NCI-H748 treated with DMSO at 0.1 percent for 48 hours (cell line): Measurements from ENCODE around the gene SEZ6.
A peak's percentile ranks its signal among the peaks of the same experiment; 100 is the strongest.

Experiments
- DNase-seq: peaks from one replicate; lab custom pipeline; 2025; lab: John Stamatoyannopoulos, UW

Gene SEZ6

DNA sequence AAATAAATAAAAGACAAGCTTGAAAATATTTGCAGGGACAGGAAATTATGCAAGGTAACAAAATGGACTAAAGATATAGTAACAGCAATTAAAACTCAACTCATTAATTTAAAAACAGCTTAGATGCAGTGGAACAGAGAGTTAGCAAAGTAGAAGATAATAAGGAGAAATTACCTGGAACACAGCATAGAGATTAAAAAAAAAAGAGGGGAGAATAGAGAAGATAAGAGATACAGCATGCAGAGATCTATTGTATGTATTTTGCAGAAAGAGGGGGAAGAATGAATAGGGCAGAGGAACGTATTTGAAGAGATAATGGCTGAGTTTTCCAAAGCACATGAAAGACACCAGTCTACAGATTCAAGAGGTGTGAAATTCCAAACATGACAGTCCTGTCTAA, 28.7 kb upstream of the SEZ6 start:
- DNase-seq, result no peak

DNA sequence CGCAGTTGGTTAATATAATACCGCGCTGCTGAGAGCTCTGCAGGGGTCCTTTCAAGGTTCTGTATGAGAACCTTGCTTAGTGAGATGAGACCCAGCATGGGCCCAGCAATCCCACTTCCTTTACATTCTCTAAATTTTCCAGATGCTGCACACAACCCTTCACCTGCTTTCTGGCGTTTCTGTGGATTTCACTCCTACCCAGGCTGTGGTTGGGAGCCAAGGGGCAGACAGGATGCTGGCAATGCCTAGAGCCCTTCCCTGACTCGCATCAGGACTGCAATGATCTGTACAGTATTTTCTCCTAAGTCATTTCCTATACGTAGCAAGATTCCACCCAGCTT, 27.0 kb upstream of the SEZ6 start:
- DNase-seq, result no peak

DNA sequence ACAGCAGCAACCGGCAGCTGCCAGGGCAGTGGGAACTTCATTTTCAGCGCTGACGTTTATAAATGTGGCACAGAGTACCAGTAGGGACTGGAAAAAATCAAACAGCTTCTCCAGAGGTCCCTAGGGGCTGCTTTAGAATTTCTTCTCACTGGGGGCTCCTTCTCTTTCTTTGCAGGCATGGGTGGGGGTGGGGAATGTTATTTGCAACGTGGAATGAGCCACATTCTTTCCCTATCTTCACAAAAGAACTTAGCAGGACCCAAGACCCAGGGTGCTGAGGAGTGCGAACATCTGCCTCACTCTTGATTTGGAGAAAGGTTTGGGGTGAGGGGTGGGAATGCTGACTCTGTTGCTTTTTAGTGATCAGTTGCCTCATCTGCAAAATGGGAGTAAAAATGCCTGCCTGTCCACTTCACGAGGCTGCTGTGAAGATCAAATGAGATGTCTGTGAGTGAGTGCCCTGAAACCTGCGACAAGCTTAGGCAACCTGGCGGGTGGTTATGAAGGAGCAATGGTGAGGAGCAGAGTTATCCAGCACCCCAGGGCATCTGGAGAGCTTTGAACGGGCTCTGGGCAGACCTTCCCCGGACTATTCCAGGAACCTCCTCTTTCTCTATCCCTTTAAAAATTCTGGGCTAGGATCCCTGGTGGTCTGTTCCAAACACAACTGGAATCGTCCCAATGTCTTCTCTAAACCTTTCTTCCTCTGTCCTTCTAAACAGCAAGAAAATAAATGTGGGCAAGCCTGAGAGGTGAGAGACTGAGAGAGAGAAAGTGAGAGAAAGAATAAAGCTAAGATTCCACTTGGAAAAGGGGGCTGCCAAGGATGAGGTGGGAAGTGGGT, 26.4 kb upstream of the SEZ6 start:
- DNase-seq, result no peak

DNA sequence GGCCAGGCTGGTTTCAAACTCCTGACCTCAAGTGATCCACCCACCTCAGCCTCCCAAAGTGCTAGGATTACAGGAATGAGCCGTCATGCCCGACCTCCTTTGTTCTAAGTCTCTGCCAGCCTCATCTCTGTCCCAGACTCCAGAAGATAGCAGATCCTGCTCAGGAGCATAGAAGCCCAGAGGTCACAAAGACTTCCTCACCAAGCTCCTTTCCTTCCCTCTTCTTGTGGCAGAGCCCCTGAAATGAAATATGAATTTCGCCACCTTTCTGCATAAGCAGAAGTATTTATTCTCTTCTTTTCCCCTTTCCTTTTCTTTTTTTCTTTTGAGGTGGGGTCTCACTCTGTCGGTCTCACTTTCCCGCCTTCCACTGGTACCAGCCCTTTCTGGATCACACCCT, 25.7 kb upstream of the SEZ6 start:
- DNase-seq, result no peak

DNA sequence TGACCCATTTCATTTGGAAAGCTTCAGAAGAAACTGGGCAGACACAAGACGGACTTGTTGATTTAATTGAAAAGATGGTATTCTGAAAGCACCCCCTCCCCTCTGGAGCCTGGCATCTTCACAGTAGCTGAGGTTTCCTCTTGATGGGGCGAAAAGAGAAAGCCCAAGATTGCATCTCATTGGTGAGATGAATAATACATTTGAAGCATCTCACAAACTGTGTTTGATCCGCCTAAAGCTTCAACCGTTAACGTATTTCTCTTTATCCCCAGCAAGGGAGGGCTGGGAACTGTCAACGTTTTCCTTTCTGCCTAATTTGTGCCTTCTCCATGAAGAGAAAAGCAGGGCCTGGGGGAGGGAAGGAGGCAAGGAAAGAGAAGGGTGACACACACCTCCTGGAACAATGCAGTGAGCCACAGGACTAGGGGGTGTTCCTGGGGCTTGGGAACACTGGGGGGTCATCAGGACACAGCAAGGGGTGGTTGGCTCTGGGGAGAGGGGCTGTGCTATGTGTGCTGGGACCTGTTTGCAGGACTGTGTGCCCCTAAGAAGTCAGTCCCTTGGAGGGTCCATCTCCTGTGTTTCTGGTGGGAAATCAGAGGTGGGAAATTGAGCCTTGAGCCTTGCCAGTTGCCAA, 18.6 kb upstream of the SEZ6 start:
- DNase-seq, result no peak

DNA sequence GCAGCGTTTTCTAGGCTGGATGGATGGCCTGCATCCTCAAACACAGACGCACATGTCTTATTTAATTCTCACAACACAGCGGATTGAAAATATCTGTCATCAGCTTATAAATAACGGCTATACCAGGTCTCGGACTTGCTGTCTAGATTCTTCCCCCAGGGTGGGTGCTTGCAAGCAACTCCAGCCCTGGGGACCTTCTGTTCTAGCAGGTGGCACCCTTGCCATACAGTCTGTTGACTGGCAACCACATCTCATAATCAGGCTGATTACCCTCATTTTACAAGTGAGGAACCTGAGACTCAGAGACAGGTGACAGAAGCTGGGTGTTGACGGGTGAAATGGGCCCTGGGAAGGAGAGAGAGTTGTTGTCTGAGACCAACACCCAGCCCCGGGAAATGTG, 16.2 kb upstream of the SEZ6 start:
- DNase-seq, result no peak

DNA sequence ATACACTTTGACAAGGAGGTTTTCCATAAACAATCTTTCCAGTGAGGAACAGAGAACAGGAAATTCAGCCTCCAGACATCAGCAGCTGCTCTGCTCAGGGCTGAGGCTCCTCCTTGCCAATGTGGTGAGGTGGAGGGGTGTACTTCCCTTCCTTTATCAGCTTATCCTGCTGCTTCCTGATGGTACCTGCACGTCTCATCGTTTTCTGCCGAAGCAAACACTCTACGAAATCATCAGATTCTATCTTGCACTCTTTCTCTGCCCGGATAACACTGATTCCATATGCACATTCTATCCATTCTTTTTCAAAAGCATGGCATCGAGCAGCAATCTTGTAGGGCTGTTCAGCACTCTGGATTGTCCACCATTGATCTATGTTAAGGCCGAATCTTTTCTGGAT, 15.4 kb upstream of the SEZ6 start:
- no peak for DNase-seq

DNA sequence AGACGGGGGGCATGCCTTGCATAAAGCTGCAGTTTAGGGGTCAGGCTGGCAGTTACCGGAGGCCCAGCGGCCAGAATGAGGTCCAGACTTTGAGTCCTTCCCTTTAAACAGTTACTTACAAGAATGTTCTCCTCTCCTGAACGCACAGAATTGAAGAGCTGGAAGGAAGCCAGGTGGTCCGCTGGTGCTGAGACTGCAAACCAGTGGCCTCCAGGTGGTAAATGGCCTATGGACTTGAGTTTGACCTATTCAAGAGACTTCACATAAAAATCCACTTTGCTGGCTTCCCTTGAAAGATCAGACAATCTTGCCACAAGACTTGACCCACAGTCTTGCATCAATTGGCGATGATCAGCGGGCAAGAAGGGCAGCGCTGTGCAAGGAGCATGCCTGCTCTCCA, 14.7 kb upstream of the SEZ6 start:
- no peak for DNase-seq

DNA sequence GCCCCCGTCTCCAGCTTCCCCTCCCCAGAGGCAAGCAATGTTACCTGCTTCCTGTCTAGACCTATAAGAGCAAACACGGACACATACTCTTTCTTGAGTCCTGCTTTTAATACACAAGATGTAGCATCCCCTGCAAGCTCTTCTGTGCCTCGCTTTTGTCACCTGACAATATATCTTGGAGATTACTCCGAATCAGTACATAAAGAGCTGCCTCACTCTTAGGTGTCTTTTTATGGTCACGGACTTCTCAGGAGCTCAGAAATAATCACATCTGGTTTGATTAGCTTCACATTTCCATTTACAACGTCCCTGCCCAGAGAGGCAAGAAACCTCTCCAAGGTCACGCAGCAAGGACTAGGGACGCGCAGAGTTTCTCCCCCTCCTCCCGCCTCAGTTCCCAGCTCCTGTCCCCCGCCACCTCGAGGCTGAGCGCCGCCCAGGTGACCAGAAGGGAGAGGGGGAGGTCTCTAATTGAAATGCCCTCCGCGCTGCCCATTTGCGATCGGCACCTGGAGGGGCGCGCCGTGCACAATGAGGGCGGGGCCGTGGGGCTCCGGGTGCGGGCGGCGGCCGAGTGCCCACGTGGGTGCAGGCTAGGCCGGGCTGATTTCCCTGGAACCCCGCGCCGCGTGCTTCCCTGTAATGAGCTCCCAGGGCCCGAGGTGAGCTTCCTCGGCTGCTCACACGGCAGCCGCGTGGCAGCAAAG, 13.8 kb upstream of the SEZ6 start:
- DNase-seq, result peak; percentile 20

DNA sequence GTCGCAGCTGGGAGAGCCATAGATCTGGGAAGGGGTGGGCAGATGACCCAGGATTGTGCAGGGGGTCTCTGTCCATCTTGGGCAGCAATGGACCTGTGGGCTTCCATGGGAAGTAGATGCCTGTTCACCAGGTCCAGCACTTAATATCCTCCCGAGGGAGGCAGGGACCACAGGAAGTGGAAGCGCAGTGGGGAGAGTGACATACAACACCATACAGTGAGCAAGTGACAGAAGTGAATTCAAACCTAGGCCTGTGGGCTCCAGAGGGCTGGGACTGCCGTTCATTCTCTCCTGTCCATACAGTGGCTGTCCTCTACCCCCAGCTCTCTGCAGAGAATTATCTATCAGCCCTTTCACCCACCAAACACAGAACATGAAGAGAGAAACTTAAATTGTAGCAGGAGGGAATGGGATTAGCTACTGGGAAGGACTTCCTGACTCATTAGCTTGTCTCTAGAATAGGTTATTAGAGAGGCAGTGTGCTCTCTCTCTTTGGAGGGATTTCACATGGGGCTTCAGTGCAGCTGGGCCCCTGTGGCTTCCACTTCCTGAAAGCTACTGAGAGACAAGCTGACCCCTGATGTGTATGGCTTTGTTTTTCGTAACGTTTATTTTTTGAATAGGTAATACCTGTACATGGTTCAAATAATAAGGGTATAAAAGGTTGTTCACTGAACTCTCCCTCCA, 13.1 kb upstream of the SEZ6 start:
- peak; percentile 15 for DNase-seq

DNA sequence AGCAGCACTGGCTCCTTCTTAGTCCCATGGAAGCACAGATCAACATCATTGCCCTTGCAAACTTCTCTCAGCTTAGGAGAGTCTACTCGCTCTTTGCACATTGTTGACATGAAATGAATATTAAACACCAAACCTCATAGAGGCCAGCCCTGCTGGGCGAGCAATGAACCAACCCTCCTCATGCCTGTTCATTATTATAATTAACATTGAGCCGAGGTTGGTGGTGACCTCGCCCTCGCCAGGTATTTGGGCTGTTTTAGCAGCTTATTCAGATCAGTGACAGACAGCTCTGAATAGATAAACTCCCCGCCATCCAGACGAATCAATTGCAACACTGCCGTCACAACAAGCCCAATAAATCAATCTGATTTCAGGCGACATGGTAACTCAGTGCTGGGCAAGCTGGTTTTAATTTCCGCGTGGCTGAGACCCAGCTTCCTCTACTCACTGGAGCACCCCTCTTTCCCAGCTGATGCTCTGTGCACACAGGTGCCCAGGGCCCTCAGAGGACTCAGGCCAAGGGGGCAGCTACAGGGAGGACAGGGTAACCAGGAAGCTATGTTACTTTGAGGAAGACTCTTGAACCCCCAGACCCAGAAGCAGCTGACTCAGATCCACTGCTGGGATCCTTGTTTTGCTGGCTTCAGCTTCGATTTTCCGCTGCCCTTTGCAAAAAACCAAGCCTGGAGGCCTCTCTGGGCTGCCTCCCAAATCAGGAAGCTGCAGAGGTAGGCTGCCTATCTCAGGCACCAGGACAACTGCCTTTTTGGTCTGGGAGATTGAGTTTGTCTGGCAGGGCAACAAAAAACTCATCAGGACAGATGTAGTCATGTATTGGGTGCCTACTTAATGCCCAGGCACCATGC, 10.7 kb upstream of the SEZ6 start:
- no peak for DNase-seq

DNA sequence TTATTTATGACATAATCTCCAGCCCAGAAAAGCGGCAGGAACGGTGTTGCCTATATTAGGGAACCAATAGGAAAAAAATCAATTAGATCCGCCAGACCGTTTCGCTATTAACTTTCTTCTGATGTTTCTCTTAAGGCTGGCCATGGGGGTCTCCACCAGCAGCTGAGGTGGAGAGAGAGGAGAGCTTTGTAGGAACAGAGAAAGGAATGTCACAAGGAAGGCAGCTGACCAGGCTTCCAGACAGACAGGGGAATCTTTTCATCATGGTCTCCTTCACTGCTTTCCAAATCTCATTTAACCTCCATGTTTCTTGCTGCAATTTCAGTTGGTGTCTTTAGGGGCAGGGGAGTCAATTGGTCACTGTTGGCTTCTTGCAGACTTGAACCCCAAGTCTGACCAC, 8.9 kb upstream of the SEZ6 start:
- DNase-seq, result no peak

DNA sequence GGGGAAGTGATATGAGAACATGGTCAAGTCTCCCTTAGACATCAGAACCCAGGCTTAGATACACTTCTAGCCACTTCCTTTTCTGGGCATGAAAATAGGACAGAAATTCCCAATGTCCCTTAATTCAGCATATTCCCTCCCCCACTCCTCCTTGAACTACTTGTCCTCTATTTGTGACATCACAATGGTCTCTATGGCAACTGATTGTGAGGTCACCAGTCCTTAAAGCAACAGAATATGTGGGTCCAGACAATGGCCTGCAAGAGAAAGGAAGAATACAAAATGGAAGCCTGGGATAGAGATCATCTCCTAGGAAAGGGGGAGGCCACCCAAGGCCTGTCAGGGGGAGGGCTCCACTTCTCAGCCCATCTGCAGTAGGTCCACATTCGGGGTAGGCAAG, 6.7 kb upstream of the SEZ6 start:
- no peak for DNase-seq

DNA sequence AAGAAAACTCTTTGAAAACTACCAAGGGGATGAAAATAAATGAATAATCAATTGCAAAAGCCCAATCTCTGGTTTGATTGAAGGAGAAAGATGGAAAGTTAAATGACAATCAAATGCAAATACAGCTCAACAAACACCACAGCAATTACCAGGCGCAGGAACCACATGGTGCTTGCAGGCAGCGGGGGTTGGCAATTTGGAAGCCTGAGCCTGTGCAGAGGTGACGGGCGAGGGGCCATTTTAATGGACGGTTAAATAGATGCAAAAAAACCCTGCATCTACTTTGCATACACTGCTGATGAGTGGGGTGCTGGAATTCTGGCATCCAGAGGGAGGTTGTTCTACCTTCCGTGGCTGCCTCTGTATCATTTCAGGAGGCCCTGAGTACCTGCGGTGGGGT, 4.8 kb upstream of the SEZ6 start:
- no peak for DNase-seq

DNA sequence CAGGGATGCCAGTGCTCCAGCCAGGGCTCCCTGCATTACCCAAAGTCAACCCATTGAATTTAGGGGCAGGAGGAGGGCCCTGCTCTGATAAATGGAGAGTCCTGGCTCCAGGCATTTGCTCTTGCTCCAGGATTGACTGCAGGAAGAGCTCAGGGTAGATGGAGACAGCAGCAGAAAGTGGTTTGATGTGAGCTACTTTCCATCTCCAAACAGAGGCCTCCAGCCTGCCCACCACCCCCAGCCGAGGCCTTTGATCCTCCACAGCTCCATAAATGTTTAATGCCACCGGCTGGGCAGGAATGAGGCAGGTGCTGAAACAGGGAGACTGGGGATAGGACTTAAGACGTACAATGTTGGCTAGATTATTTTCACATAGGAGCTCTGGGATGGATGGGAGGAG, 4.3 kb upstream of the SEZ6 start:
- no peak for DNase-seq

DNA sequence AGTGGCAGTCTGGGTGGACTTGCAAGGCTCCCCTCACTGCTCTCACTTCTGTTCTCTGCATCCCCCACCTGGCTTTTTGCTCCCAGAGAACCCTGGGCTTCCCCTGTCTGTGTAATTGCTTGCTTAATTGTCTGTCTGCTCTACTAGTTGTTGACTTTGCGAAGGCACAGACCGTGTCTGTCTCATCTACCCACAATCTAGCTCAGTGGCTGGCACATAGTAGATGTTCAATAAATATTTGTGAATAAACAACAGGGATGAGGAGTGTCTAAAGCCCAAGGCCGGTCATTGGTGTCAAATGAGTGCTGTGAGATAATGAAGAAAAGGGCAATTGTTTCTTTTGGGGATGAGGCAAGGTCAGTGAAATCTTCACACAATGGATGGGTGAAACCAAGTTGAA, 2.8 kb upstream of the SEZ6 start:
- DNase-seq, result no peak

DNA sequence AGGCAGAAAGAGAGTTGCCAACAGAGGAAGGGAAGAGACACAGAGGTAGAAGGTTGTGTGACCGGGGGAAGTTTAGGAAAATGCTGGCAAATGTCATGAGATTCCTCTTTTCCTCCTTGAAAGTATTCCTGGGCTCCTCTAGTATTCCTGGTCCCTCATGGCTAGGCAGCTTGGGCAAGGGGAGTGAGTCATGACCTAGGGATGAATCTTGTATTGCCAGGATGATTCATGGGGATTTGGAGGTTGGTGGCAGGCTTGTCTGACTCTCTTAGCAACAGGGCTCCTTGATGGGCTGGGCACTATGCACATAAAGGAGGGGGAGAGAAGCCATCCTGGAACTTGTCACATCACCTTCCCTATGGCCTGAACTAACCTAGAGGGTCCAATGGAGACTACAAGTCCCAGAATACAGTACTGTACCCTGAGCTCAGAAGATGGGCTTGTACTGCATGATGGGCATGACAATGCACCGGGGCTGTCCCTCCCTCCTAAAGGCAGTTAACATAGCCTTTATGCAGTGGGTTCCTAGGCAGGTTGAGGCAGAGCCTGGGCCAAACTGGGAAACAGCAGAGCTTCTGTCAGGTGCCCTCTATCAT, 2.1 kb upstream of the SEZ6 start:
- no peak for DNase-seq

DNA sequence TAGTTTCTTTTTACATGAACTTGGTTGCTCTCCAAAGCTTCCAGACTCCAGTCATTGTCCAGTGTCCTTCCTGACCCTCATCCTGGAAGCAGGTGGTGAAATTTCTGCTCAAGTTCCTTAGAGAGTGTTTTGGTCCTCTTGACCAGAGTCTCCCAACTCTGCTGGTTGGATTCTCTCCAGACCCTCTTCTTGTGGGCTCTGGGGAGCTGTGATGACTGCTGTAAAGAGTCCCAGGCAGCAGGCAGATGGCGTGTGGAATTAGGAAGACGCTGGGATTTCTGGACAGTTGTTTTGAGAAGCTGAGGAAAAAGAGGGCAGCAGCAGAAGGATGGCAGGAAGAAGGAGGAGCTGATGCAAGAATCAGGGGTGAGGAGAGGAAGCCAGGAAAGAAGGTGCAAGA, 1.6 kb upstream of the SEZ6 start:
- no peak for DNase-seq

DNA sequence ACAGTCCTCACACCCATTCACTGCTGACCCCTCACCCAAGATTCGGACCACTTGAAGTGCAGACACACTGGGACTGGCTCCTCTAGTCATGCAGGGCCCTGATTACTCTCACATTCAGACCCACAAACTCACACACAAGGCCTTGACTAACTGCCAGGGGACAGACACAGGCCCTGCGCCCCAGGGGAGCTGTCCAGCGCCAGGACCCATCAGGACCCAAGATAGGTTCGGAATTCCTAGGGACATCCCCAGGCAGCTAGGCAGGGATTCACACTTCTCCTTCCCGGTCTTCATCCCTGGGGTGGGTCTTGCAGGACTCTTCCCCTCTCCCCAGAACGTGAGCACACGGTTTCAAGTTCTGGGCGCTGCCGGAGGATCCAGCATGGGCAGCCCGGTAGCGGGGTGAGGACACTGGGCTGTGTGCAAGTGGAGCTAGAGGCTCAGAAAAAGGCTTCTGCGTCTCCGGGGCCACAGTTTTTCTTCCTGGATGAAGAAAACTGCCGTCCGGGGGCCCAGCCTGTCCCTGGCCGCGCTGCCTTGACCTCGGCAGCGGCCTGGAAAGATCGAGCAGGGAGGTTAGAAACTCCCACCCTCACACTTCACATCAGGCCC, 1.6 kb downstream of the SEZ6 start:
- no peak for DNase-seq

DNA sequence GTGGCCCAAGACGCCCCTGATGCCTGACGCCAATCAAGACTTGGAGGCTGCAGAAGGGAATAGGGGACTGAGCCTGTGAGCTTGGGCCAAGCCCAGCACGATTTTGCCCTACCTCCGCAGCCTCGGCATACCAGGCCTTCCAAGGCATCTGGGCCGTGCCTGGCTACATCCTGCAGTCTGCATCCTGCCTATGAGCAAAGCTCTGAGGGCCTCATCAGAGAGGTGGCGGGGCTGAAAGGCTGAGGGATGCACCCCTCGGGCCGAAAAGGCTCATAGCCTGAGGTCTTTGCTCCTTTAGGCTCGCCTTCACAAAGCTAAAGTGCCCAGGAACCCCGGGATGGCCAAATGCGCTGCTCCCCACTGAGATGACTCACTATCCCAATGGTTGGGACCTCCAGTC, 2.5 kb downstream of the SEZ6 start:
- DNase-seq, result no peak

DNA sequence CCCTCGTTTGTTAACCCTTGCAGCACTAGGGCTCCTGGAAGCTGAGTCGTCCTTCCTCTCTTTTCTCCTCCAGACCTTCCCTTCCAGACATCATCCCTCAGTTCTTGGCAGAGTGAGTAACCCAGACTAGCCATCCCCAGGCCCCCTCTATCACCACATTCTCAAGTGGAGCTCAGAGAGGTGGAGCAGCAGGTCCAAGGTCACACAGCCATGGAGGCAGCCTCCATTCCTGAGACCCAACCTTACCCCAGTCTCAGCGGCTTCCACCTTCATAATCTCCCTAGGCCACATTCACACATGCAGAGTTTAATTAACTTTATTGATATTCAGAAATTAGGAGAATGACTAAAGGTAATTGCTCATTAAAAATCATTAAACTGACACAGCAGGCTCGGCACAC, 3.0 kb downstream of the SEZ6 start:
- DNase-seq, result no peak
